8988T (cell line): Measurements from ENCODE around the gene THSD4.
"Not testable (repeated sequence)": the region's sequence is repeated elsewhere in the genome, so short reads cannot be mapped to it uniquely, and the experiment has no call there.

Source experiments
- DNase-seq: peaks from one replicate; pipeline ENCODE4 v3.0.0; 2011

THSD4 gene

GRCh38 chr15:71362987-71363968 is 248.0 kb downstream of the THSD4 start:
- no peak for DNase-seq

- no peak for DNase-seq
Measured at GRCh38 chr15:71364117-71364584, 248.9 kb downstream of the THSD4 start.

GRCh38 chr15:71366522-71366921 is 251.3 kb downstream of the THSD4 start:
- no peak for DNase-seq

GRCh38 chr15:71366926-71367325 is 251.7 kb downstream of the THSD4 start:
- DNase-seq: no peak

DNA sequence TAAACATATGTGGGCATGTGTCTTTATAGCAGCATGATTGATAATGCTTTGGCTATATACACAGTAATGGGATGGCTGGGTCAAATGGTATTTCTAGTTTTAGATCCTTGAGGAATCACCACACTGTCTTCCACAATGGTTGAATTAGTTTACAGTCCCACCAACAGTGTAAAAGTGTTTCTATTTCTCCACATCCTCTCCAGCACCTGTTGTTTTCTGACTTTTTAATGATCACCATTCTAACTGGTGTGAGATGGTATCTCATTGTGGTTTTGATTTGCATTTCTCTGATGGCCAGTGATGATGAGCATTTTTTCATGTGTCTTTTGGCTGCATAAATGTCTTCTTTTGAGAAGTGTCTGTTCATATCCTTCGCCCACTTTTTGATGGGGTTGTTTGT is 252.5 kb downstream of the THSD4 start:
- DNase-seq: not testable (repeated sequence)

DNA sequence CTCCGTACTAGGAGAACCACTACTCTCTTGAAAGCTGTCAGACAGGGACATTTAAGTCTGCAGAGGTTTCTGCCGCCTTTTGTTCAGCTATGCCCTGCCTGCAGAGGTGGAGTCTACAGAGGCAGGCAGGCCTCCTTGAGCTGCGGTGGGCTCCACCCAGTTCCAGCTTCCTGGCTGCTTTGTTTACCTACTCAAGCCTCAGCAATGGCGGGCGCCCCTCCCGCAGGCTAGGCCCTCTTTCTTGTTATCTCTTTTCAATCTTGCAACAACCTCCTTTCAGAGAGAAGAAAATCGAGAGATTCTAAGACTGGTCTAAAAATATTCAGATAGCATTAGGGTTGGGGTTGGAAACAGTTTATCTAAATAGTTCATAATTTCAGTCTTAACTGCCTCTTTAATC is 257.5 kb downstream of the THSD4 start:
- DNase-seq: not testable (repeated sequence)

DNA sequence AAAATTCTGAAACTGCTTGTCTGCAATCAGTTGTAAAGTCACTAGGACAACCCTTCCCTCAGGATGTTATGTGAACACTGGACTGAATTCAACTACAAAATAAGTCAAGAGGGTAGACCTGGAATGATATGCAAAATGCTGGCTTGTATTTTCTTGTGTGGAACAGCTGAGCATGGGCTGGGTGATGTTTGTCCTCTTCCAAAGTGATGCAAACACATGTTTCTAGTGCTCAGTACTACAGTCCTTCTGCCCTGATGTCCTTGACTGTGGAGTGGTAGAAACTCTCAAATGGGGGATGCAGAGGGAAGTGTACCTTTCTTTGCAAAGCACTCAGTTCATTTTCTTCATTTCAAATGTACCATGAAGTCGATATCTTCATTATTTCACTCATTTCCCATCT is 258.6 kb downstream of the THSD4 start:
- no peak for DNase-seq

- DNase-seq: no peak
Measured at GRCh38 chr15:71374607-71375352, 259.5 kb downstream of the THSD4 start.

DNA sequence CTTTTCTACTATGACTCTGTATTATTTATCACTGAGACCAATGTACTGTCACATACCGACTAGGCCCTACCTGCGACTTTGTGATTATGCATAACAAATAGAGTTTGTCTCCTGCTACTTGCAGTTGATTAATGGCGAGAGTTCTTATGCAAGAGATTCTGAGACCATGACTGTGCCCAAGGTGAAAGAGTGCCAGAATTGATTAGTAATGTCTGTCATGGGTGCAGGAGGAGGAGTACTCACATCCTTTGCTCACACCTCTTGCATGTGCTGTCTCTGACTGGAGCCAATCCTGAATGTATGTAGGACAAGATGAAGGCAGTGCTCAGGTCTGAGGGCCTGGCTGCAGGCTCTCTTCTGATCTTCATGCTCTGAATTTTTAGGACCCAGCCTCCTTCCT is 260.7 kb downstream of the THSD4 start:
- no peak for DNase-seq

DNA sequence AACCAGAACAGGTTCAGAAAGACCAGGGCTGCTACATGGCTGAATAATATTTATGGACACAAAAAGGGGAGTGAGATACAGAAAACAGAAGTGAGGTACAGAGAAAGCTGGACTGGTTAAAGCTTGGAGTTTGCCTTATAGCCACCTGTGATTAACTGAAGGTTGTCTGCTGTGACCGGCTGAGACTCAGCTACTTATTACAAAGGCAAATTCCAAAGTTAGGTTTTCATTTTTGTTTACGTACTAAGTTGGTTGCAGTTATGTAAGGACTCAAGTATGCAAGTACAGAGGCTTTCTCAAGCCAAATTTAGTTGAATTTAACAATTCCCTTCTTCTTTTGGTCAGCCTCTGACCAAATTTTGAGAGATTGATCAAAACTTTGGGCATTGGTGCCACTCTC is 264.6 kb downstream of the THSD4 start:
- DNase-seq: no peak

GRCh38 chr15:71380345-71380744 is 265.1 kb downstream of the THSD4 start:
- no peak for DNase-seq

- no peak for DNase-seq
Measured at GRCh38 chr15:71384501-71384900, 269.2 kb downstream of the THSD4 start.

DNA sequence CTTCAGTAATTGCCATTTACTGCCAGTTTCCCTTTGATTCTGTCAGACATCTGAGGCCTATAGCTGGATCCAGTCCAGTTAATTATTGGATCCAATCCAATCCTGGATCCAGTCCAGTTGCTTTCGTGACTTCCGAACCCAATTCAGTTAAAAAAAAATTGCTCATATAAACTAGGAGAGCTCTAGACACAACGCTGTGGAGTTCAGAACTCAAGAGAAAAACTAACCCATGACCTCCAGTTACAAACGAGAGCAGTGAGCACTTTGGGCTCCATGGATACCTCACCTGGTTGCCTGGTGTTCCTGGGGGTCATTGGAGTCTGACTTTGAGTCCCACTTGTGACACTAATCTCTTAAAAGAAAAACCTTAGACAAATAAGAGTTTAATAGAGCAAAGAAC is 269.8 kb downstream of the THSD4 start:
- DNase-seq: no peak

GRCh38 chr15:71385457-71385856 is 270.2 kb downstream of the THSD4 start:
- no peak for DNase-seq

- DNase-seq: no peak
Measured at GRCh38 chr15:71386005-71386404, 270.7 kb downstream of the THSD4 start.

DNA sequence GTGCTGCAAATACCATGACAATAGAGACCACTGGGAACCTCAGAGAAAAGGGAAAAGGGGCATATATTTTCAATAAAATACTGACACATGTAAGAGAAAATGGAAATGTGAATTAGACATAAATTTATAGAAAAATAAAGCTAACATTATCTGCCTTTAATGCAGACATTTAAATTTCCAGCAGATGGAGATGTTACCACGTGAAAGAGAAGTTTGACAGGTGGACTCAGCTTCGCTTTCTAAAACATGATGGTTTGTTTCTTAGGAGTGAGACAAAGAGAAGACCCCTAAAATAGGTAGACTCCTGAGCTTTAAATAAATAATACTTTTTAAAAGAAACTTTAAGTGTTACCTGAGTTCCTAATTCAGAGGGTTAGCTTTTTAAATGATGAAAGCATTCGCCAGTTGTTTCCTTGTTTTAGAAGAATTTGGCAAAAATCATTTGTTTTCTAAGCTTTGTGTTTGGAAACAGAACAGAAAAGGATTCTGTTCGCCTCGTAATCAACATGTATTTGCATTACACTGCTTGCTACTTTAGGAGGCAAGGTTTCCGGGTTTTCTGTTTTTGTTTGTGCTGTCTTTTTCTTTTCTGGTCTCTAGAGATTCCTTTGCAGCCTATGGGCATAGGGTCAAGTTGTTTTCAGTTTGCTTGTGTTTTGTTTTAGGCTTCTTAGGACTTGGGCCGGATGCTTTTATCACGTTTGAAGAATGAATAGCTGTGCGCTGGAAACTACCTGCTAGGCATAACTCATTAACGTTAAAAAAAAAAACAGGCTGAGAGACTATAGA is 271.4 kb downstream of the THSD4 start:
- no peak for DNase-seq

DNA sequence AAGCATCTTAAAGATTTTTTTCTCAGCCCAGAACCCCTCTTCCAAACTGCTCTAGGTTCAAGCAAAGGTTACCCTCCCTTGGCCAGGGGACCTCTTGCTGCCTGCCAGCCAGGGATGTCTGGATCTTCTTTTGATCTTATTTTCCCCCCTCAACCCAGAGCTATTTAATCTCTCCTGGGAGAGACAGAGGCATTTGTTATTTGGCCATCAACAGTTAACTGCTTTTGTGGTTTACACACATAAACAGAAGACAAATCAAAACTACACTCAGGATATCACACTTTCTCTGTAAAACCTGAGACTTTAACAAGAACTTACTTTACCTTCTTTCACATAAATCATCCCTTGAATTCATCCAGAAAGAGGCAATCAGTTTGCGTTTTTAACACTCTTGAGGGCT is 272.5 kb downstream of the THSD4 start:
- DNase-seq: no peak

GRCh38 chr15:71390096-71390495 is 274.8 kb downstream of the THSD4 start:
- DNase-seq: no peak

DNA sequence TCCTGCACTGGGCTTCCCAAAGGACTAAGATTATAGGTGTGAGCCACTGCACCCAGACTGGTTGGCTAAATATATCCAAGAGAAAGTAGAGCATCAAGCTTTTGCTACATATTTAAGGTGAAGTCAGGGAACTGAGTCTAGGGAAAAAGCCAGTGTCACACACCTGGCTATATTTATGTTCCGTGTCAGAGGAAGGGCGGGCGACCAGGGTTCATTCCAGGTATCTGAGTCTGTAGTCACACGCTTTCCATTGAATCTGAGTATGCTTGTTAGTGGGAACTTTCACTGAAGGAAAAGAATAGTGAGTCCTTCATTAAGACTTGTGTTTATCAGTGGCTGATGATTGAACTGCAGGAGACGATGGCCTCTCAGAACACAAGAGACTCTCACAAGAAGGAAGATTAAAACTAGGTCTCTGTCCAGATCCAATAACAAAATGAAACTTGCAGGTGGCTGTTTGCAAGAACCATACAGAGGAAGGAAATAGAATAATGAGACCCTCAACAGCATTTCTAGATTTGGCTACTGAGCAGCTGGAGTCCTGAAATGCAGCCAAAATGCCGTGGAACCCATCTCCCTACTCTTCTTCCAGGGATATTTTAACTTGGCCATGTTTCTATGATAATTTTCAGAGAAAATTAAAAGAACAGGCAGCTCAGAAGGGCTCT is 276.3 kb downstream of the THSD4 start:
- no peak for DNase-seq

DNA sequence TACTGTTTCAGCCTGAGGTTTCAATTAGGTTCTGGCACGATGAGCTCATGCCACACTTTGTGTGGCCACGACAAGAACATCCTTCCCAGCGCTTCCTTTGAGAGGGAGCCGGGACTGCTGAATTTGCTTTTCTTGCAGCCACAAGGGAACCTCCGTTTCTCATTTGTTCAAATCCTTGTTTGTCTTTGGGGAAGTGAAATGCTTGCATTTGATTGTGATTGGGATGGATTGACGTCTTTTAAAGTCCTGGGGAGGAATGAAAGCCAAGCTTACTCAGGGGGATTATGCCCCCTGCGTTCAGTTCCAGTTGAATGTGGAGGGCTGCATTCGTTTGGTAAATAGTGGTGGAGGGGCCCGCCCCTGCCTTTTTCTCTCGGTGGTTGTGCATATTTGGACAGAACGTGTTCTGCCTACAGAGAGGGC is 277.6 kb downstream of the THSD4 start:
- no peak for DNase-seq

GRCh38 chr15:71393383-71393782 is 278.1 kb downstream of the THSD4 start:
- DNase-seq: no peak

DNA sequence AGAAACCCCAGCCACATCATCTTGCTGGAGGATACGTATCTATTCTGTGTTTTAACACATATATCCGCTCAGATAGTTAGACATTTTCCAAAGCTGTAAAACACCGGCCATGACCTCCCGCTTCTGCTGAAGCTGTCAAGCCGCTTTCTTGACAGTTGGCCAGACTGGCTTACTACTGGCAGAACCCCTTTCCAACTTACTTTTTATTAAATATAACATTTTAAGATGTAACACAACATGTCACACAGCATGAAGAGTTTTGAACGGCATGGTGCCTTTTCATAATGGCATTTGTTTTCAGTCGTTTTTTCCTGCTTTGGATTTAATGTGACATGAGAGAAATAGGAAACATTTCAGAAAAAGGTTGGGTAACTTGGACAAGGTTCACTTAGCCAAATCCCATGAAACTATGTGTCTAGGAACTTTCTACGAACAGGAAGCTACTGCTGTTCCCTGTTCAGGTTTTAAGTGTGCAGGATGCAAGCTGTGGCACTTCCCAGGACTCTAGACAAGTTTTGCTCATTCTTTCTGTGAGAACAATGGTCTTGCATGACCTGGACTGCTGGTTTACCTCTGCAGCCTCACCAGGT is 281.4 kb downstream of the THSD4 start:
- DNase-seq: no peak
